Measurements from ENCODE around the gene ABI1.
"Not testable (repeated sequence)": the region's sequence is repeated elsewhere in the genome, so short reads cannot be mapped to it uniquely, and the experiment has no call there.

Gene ABI1

DNA sequence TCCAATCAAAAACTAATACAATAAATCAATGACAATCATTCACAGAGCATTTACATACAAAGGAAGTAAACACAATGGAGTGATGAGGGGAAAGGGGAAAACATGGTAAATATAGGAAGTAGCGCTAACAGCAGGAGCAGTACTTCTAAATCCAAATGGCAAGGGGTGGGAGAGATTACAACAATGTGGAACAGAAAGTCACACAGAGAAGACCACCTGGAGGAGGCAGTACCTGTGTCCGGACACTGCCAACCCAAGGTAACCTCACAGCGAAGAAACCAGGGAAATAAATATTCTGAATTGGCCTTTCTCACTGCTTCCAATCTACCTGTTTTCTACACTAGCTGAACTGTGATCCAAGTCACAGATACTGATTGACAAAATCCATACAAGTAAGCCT, 58.2 kb downstream of the ABI1 start:
- DNase-seq = no peak

DNA sequence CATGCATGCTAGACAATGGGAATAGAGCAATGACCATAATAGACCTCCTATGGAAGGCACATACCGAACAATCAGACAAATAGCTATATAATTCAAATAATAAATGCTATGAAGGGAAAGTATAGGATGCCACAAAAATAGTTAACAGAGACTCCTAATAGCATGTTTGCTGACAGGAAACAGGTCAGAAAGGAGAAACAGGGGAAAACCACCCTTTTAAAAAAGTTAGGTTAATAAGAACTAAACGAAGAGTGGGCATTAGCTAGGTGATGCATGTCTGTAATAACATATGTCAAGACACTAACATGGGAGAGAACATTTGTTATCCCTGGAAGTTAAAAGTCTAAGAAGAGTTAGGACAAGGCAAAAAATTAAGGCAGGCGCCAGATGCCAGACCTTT, 58.9 kb downstream of the ABI1 start:
- peak; percentile 40 for DNase-seq

DNA sequence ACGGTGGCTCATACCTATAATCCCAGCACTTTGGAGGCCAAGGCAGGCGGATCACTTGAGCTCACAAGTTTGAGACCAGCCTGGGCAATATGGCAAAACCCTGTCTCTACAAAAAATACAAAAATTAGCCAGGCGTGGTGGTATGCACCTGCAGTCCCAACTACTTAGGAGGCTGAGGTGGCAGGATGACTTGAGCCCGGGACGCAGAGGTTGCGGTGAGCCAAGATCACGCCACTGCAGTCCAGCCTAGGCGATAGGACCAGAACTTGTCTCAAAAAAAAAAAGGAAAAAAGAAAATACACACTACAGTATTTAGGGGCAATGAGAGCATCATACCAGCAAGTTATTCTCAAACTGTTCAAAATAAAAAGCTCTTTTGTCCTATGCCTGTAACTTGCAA, 59.5 kb downstream of the ABI1 start:
- DNase-seq = no peak

DNA sequence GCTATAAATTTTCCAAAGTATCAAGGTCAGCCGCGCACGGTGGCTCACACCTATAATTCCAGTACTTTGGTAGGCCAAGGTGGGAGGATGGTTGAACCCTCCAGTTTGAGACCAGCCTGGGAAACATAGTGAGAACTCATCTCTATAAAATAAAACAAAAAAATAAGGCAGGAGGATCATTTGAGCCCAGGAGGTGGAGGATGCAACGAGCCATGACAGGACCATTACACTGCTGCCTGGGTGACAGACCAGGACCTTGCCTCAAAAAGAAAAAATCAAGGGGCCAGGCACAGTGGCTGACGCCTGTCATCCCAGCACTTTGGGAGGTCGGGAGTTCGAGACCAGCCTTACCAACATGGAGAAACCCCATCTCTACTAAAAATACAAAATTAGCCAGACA, 60.3 kb downstream of the ABI1 start:
- peak; percentile 1 for DNase-seq

DNA sequence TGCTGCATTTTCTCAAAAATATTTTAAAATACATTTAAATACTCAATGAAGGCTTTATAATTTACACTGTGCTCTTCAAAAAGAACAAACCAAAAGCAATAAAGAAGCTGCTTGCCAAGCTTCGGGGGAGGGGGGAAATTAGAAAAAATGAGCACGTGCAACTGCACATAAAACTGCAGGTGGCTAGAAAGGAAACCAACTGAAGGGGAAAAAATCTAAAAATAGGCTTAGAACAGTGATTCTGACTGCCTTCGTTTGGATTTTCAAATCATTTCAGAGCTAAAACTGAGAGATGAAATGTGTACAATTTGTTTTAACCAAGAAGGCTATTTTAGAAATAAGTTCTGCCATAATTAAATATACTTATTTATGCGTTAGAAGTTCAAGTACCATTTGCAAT, 61.4 kb downstream of the ABI1 start:
- DNase-seq = peak; percentile 2

DNA sequence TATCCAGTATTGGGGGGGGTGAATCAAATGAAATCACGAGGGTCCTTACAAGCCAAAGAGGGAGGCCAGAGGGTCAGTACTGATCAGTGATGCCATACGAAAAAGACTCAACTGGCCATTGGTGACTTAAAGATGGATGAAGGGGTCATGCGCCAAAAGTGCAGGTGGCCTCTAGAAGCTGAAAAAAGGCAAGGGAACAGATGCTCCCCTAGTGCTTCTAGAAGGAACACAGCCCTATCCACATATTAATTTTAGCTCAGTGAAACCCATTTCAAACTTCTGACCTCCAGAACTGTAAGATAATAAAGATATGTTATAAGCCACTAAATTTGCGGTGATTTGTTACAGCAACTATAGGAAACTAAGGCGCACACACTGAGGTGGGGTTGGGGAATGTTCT, 62.5 kb downstream of the ABI1 start:
- no peak for DNase-seq

DNA sequence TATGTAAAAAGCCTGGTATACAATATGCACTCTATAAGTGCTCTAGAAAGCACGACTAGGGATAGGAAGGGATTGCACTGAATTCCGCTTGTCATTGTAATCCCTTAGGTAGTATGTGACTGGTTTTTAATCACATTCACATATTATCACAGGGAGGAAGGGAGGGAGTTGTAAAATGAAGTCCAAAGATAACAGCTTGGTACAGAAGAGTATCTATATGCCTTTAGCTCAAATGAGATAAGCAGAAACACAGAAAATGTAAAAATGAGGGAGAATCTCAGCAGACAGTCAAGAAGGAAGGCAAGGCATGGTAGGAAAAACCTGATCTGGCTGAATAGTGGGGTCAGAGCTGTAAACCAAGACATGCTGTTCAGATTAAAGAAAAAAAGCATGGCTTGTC, 63.4 kb downstream of the ABI1 start:
- no peak for DNase-seq

DNA sequence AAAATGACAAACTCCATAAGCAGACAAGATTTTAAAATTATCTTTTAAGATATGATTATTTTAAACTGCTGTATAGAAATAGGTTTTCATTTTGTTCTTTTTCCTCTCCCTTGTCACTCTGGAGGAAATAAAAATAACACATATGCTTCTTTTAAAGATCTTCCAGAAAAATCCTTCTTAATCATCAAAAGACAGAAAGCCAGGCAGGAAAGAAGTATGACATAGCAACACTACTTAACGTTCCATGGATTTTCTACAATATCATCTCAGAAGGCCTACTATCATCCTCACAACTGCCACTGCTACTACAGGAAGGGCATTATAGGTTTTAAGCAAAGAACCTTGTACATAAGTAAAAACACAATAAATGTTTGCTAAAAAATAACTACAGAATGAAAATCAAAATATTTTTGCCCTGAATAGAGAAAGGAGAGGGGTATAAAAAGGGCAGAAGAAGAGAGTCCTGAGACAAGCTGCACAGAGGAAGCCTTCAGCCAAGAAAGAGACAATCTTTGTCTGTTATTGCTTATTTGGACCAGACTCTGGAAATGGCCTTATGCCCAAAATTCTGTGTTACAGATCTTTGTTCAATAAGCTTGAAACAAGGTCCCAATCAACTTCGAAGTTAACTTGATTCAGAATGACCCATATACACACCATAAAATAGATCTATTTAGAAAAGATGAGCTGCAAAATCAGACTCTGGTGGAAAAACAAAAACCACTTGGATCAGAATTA, 67.8 kb downstream of the ABI1 start:
- no peak for DNase-seq

DNA sequence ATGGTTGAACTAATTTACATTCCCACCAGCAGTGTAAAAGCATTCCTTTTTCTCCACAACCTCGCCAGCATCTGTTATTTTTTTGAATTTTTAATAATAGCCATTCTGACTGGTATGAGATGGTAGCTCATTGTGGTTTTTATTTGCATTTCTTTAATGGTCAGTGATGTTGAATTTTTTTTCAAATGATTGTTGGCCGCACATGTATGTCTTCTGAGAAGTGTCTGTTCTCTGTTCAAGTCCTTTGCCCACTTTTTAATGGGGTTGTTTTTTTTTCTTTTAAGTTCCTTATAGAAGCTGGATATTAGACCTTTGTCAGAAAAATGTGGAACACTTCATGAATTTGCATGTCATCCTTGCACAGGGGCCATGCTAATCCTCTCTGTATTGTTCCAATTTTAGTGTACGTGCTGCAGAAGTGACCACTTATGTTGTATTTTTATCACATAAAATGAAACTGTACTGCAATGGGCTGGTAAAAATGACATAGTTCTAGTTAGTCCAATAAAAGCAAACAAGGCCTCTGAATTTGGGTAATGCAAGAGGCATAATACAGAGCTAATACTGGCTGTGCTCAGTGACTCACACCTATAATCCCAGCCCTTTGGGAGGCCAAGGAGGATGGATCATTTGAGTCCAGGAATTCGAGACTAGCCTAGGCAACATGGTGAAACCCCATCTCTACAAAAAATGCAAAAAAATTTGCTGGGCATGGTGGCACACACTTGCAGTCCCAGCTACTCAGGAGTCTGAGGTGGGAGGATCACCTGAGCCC, 70.3 kb downstream of the ABI1 start:
- DNase-seq = no peak

DNA sequence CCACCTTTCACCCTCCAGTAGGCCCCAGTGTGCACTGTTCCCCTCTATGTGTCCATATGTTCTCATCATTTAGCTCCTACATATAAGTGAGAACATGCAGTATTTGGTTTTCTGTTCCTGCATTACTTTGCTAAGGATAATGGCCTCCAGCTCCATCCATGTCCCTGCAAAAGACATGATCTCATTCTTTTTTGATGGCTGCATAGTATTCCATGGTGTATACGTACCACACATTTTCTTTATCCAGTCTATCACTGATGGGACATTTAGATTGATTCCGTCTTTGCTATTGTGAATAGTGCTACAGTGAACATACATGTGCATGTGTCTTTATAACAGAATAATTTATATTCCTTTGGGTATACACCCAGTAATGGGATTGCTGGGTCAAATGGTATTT, 71.0 kb downstream of the ABI1 start:
- DNase-seq = not testable (repeated sequence)

DNA sequence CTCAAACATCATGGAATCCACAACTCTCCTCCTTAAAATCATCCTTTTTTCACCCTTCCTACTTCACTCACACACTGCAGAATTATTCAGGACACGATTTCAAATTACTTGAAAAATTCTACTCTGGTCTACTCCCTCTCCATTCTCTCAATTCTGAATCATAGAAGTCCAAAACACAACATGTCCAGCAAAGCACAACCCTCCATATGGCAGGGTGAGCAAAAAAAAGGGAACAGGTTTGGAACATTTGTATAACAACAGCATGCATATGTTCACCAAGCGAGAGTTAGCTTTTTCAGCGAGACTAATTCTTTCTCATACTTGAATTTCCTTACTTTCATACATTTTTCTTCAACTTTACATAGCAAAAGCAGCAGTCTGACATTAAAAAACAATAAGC, 73.4 kb downstream of the ABI1 start:
- DNase-seq = no peak

DNA sequence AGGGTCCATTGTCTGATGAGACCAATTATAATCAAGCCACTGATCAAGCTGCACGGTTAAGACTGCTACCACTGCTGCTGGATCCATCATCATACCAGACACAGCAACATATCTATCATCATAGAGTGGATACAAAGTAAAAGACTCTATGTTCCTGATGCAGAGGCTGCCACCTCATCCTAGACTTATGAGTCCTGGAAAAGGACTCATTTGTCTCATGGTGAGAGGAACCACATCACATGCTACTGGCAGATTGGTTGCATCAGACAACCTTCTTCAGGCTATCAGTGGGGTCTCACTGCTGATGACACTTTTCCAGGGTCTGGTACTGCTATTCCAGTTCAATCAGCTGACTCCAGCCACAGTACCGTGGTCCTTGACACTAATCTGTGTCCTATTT, 79.0 kb downstream of the ABI1 start:
- no peak for DNase-seq

DNA sequence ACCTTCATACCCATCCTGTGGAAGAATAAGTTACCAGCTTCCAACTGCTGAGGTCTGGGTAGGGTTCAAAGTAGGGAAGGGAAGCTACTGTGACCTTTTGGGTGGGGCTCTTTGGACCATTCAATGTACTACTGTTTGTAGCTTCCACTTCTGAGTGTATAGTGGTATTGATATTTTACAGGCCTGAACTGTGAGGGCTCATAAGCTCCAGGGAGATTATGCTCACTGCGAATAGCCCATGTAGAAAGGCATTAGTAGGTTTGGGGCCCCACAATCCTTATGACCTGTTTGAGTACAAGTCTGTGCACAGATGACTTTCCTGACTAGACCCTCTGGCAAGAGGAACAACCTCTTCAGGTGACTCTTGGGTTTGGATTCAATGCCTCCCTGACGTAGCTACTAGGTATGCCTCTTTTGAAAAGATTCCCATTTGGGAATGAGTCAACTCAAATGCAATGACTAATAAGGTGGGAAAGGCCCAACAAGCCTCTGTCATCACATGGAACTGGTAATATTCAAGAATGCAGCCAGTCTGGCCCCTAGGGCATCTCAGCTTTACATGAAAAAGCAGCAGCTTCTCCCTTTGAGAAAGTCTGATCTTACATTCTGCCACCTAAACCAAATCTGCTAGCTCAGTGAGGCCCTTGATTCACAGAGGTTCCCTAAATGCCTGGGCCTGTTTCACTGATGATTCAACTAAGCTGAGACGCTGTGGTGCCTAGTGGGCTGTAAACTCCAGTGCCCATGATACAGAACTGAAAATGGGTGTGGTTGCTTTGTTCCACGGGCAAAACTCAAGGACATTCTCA, 79.8 kb downstream of the ABI1 start:
- DNase-seq = no peak

DNA sequence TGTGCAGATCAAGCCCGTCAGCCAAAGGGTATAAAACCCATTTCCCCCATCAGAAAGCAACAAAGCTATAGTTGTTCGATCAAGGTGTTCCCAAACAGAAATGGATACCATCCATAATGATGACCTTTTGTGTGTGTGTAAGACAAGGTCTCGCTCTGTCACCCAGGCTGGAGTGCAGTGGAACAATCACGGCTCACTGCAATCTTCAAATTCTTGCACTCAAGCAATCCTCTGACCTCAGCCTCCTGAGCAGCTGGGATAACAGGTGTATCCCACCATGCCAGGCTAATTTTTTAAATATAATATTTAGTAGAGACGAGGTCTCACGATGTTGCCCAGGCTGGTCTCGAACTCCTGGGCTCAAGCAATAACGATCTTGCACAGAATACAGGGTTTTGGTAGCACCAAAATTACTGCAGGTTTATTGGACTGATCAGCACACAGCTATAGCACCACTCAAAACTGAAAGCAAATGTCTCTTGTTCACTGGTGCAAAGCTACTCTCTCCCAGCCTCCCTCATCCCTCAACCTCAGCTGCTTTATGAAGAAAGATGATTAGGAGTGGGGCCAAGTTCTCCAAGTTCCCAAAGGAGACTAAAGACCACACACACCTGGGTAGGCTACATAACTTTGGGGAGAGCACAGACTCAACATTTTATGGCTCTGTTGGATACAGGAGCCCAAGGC, 80.5 kb downstream of the ABI1 start:
- no peak for DNase-seq

DNA sequence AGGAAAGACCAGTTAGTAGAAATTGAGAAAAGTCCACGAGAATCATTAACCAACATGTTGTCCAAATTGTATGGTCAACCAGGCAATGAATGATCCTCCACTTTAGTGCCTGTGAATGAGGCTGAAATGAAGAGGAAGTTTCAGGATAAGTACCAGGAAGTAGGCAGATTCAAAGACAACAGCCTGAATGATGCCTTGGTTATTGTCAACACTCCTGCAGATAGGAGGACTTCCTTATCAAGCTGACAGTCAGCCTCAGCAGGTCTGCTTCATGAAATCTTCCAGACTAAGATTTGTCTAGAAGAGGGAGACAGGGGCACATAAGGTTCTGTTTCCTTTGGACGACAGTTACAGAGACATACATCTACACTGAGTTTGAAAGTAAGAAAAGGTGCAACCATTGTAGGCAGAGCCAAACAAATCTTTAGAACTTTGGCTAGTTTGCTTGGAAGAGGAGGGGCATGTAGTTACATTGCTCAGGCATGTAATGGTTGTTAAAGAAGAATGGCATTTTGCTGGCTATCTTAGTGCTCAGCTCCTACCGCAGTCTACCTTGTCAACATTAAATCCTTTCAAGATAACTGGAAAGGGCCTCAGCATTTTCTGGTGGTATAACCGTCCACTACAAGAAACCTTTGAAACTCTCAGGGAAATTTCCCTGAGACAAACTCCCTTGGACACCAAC, 81.4 kb downstream of the ABI1 start:
- DNase-seq = no peak

DNA sequence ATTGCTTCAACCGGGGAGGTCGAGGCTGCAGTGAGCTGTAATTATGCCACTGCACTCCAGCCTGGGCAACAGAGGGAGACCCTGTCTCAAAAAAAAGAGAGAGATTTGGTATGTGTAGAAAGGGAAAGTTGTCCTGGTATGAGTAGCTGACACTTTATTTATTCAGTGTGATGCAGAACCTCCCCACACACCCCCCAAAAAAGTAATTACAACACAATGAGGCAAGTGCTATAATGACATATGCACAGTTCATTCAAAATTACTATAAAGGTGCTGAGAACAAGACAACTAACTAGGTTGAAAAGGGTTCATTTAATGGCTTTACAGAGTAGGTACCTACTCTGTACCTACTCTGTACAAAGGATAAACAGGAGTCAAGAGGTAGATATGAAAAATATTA, 83.1 kb downstream of the ABI1 start:
- no peak for DNase-seq

DNA sequence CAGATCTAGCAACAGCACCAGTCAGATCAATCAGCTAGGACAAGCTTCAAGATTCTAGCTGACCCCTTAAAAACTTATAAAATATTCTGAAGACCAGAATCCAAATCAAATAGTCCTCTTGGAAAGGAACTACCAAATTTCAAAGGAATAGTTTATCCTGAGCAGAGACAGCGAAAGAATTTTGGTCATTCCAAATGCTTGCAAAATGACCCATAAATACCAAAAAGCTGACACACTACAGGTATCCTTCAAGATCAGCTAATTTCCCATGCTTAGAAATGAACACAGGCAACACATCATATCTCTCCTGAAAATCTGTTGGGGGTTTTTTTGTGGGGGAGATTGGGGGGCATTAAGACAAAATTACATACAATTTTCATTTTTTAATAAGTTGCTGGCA, 84.5 kb downstream of the ABI1 start:
- DNase-seq = no peak

DNA sequence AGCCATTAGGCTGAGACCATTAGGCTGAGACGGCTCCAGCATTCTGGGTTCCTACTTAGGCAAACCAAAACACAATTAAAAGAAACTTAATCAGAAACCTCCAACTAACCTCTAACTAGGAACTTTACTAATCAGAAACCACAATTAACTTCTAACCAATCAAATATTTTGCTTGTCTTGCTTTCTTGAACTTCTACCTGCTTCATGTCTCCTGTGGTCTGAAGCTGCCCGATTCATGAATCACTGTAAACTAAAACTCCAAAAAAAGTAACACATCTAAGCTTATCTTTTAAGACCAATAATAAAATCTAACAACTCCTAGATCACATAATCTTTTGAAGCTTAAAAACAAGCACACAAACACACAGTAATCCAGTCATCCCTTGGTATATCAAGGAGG, 87.1 kb downstream of the ABI1 start:
- no peak for DNase-seq

DNA sequence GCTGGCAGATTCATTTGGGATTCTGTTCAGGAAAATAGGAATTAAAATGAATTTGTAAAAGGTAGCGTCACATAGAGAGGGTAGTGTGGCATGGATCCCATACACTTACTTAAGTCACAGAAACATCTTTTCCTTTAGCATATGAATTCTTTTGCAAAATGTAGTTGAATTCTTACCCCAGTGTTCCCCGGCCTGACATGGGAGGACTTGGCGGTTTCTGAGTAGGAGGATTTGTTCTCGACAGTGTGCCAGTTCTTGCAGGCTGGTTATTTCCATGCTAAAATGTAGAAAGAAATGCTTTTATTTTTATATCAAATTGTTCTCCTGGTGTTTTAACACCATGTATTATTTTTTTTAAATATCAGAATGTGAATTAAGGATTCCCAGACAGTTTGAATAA, 90.7 kb downstream of the ABI1 start:
- DNase-seq = no peak

DNA sequence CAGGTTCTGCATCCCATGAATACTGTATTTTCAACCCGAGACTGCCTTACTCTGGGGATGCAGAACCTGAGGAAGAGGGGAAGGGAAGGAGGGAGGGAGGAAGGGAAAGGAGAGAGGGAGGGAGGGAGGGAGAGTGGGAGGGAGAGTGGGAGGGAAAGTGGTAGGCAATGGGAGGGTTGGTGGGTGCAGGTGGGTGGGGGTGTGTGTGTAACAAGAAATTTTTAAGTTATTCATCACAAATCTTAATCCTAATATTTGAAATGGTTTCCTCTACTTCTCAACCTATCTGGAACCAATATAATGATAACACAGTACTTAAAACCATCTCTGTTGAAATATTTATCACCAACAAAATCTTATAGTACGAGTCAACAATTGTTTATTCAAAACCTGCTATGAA, 95.2 kb downstream of the ABI1 start:
- DNase-seq = no peak

DNA sequence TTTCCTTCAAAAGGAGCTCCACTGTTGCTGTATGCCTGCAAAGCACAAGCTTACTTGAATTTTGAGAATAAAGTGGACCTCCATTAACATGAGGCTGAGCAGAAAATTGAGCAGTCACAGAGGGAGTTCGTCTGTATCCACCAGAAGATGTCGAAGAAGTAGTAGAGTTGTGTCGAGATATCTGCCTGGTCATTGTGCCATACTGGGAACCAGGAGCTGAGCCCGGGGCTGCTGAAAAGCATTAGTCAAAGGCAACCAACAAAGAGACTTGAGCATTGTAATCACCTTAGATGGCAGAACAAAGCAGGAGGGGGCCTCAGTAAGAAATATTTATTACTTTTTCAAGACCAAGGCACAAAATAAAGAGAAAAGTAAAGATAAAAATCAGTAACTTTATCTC, 101.8 kb downstream of the ABI1 start:
- no peak for DNase-seq

DNA sequence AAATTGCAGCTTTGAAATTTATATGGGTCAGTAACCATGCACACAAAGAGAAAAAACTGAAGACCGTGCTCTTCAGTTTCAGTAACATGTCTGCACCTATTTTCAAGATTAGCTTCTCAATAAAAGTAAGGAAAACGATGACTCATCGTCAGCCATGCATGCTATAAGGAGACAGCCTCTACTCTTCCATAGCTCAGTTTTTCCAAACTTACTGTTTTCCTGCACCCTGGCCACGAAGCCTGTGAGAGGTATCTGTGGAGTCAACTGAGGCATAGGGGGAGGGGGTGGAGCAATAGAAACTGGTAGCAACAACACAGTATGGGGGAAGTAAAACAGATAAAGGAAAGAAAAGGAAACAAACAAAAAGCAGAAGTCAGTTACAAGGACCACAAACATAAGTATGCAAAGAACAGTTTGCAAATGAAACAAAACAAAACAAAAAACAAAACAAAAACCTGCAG, 105.3 kb downstream of the ABI1 start:
- no peak for DNase-seq

DNA sequence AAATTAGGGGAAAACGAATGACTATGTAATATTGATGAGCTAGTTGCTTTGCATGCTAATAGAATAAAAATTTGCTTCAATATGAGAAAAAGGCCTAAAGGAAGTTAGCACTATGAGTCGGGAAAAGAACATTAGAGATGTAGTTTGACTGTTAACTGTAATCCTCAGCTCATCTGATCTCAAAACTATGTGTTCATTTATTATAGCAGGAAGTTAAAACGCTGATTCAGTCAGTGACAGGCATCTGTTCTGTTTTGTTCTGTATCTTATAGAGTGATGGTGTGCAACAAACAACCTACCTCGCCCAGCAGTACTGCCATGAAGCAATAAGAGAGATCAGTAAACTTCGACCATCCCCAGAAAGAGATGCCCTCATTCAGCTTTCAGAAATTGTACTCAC, 114.7 kb downstream of the ABI1 start:
- no peak for DNase-seq

All from NCI-H2227 treated with DMSO at 0.1 percent for 48 hours (cell line).